ENCODE measurements around the gene TXNL4B.
"Not testable (repeated sequence)": the region's sequence is repeated elsewhere in the genome, so short reads cannot be mapped to it uniquely, and the experiment has no call there.

TXNL4B gene

GRCh38 chr16:72107371-72107770 lies 14.0 kb upstream of the TXNL4B start:
- no peaks in the 10 kb centered on the region for H3K9me3 Mint-ChIP-seq
- H3K36me3 Mint-ChIP-seq (ENCODE audit: low read depth), result peaks cover 71% of the 10 kb centered on the region
- H3K4me1 Mint-ChIP-seq (ENCODE audit: low read depth), result no peaks in the 10 kb centered on the region
- H3K4me3 Mint-ChIP-seq, result no peak overlapping the region
- DNase-seq (ENCODE audit: low spot score), result no peak
- no peak overlapping the region for H3K27ac Mint-ChIP-seq
- no peaks in the 10 kb centered on the region for H3K27me3 Mint-ChIP-seq (ENCODE audit: low read depth)

GRCh38 chr16:72105978-72106377 lies 12.6 kb upstream of the TXNL4B start:
- H3K4me1 Mint-ChIP-seq (ENCODE audit: low read depth), result no peaks in the 10 kb centered on the region
- H3K9me3 Mint-ChIP-seq, result no peaks in the 10 kb centered on the region
- H3K27ac Mint-ChIP-seq, result no peak overlapping the region
- no peaks in the 10 kb centered on the region for H3K27me3 Mint-ChIP-seq (ENCODE audit: low read depth)
- peaks cover 71% of the 10 kb centered on the region for H3K36me3 Mint-ChIP-seq (ENCODE audit: low read depth)
- no peak overlapping the region for H3K4me3 Mint-ChIP-seq
- no peak for DNase-seq (ENCODE audit: low spot score)

GRCh38 chr16:72104905-72105304 lies 11.5 kb upstream of the TXNL4B start:
- Mint-ChIP-seq H3K4me1 (ENCODE audit: low read depth) (no peaks in the 10 kb centered on the region), H3K9me3 (no peaks in the 10 kb centered on the region), H3K27ac (no peak overlapping the region), H3K36me3 (ENCODE audit: low read depth) (peaks cover 69% of the 10 kb centered on the region), H3K27me3 (ENCODE audit: low read depth) (no peaks in the 10 kb centered on the region), H3K4me3 (no peak overlapping the region)
- no peak for DNase-seq (ENCODE audit: low spot score)

GRCh38 chr16:72101195-72101594 lies 7.8 kb upstream of the TXNL4B start:
- Mint-ChIP-seq H3K27ac (no peak overlapping the region), H3K9me3 (no peaks in the 10 kb centered on the region), H3K36me3 (ENCODE audit: low read depth) (peaks cover 69% of the 10 kb centered on the region), H3K4me3 (no peak overlapping the region), H3K4me1 (ENCODE audit: low read depth) (peaks cover 3% of the 10 kb centered on the region), H3K27me3 (ENCODE audit: low read depth) (no peaks in the 10 kb centered on the region)
- no peak for DNase-seq (ENCODE audit: low spot score)

- Mint-ChIP-seq H3K27me3 (ENCODE audit: low read depth) (no peaks in the 10 kb centered on the region), H3K9me3 (no peaks in the 10 kb centered on the region), H3K4me3 (no peak overlapping the region), H3K36me3 (ENCODE audit: low read depth) (peaks cover 57% of the 10 kb centered on the region), H3K27ac (no peak overlapping the region), H3K4me1 (ENCODE audit: low read depth) (peaks cover 13% of the 10 kb centered on the region)
- peak; percentile 28 for DNase-seq (ENCODE audit: low spot score)
These were observed 6.0 kb upstream of the TXNL4B start for GRCh38 chr16:72099377-72099818.

- H3K36me3 Mint-ChIP-seq (ENCODE audit: low read depth), result peaks cover 53% of the 10 kb centered on the region
- no peak for DNase-seq (ENCODE audit: low spot score)
These were observed 5.5 kb upstream of the TXNL4B start for GRCh38 chr16:72098936-72099335.

GRCh38 chr16:72094266-72094610 lies 818 bp upstream of the TXNL4B start:
- peaks cover 35% of the 10 kb centered on the region for H3K36me3 Mint-ChIP-seq (ENCODE audit: low read depth)
- H3K9me3 Mint-ChIP-seq, result no peaks in the 10 kb centered on the region
- H3K4me1 Mint-ChIP-seq (ENCODE audit: low read depth), result peaks cover 34% of the 10 kb centered on the region

More at GRCh38 chr16:72098936-72099335, 5.5 kb upstream of the TXNL4B start:
- H3K4me1 Mint-ChIP-seq (ENCODE audit: low read depth), result peaks cover 13% of the 10 kb centered on the region
- no peak overlapping the region for H3K4me3 Mint-ChIP-seq
- H3K9me3 Mint-ChIP-seq, result no peaks in the 10 kb centered on the region
- no peak overlapping the region for H3K27ac Mint-ChIP-seq
- H3K27me3 Mint-ChIP-seq (ENCODE audit: low read depth), result no peaks in the 10 kb centered on the region

GRCh38 chr16:72092832-72093447 lies 480 bp downstream of the TXNL4B start:
- H3K36me3 Mint-ChIP-seq (ENCODE audit: low read depth), result peaks cover 41% of the 10 kb centered on the region
- DNase-seq (ENCODE audit: low spot score), result no peak

More at GRCh38 chr16:72094266-72094610, 818 bp upstream of the TXNL4B start:
- Mint-ChIP-seq H3K27me3 (ENCODE audit: low read depth) (no peaks in the 10 kb centered on the region), H3K27ac (peak overlapping the region; percentile 99), H3K4me3 (peak overlapping the region; percentile 98)
- peak; percentile 47 for DNase-seq (ENCODE audit: low spot score)

GRCh38 chr16:72091217-72091616 lies 2.2 kb downstream of the TXNL4B start:
- no peak for DNase-seq (ENCODE audit: low spot score)
- H3K4me3 Mint-ChIP-seq, result peak overlapping the region; percentile 98
- H3K4me1 Mint-ChIP-seq (ENCODE audit: low read depth), result peaks cover 33% of the 10 kb centered on the region
- no peaks in the 10 kb centered on the region for H3K27me3 Mint-ChIP-seq (ENCODE audit: low read depth)
- no peak overlapping the region for H3K27ac Mint-ChIP-seq
- H3K9me3 Mint-ChIP-seq, result no peaks in the 10 kb centered on the region
- peaks cover 38% of the 10 kb centered on the region for H3K36me3 Mint-ChIP-seq (ENCODE audit: low read depth)

More at GRCh38 chr16:72092832-72093447, 480 bp downstream of the TXNL4B start:
- Mint-ChIP-seq H3K9me3 (no peaks in the 10 kb centered on the region), H3K27ac (peak overlapping the region; percentile 99), H3K27me3 (ENCODE audit: low read depth) (no peaks in the 10 kb centered on the region), H3K4me3 (peak overlapping the region; percentile 98), H3K4me1 (ENCODE audit: low read depth) (peaks cover 35% of the 10 kb centered on the region)

- Mint-ChIP-seq H3K4me3 (no peak overlapping the region), H3K9me3 (peaks cover 7% of the 10 kb centered on the region), H3K27me3 (ENCODE audit: low read depth) (no peaks in the 10 kb centered on the region), H3K4me1 (ENCODE audit: low read depth) (peaks cover 2% of the 10 kb centered on the region), H3K27ac (no peak overlapping the region), H3K36me3 (ENCODE audit: low read depth) (peaks cover 50% of the 10 kb centered on the region)
- no peak for DNase-seq (ENCODE audit: low spot score)
These were observed 8.4 kb downstream of the TXNL4B start for GRCh38 chr16:72085002-72085401.

- H3K9me3 Mint-ChIP-seq, result peaks cover 7% of the 10 kb centered on the region
- peaks cover 2% of the 10 kb centered on the region for H3K4me1 Mint-ChIP-seq (ENCODE audit: low read depth)
- H3K27ac Mint-ChIP-seq, result no peak overlapping the region
- H3K4me3 Mint-ChIP-seq, result no peak overlapping the region
- DNase-seq (ENCODE audit: low spot score), result no peak
- H3K27me3 Mint-ChIP-seq (ENCODE audit: low read depth), result no peaks in the 10 kb centered on the region
- H3K36me3 Mint-ChIP-seq (ENCODE audit: low read depth), result peaks cover 46% of the 10 kb centered on the region
These were observed 9.0 kb downstream of the TXNL4B start for GRCh38 chr16:72084445-72084844.

GRCh38 chr16:72083778-72084404 lies 9.5 kb downstream of the TXNL4B start:
- Mint-ChIP-seq H3K4me1 (ENCODE audit: low read depth) (no peaks in the 10 kb centered on the region), H3K9me3 (peaks cover 7% of the 10 kb centered on the region), H3K27me3 (ENCODE audit: low read depth) (no peaks in the 10 kb centered on the region), H3K4me3 (no peak overlapping the region), H3K27ac (no peak overlapping the region), H3K36me3 (ENCODE audit: low read depth) (peaks cover 40% of the 10 kb centered on the region)
- DNase-seq (ENCODE audit: low spot score), result no peak

- H3K27ac Mint-ChIP-seq; H3K4me1 Mint-ChIP-seq (ENCODE audit: low read depth); H3K27me3 Mint-ChIP-seq (ENCODE audit: low read depth); H3K36me3 Mint-ChIP-seq (ENCODE audit: low read depth); DNase-seq (ENCODE audit: low spot score); H3K9me3 Mint-ChIP-seq; H3K4me3 Mint-ChIP-seq: not testable (repeated sequence)
These were observed 16.3 kb downstream of the TXNL4B start for GRCh38 chr16:72076991-72077706.

- H3K27ac Mint-ChIP-seq; H3K36me3 Mint-ChIP-seq (ENCODE audit: low read depth); H3K9me3 Mint-ChIP-seq; DNase-seq (ENCODE audit: low spot score); H3K4me3 Mint-ChIP-seq; H3K4me1 Mint-ChIP-seq (ENCODE audit: low read depth); H3K27me3 Mint-ChIP-seq (ENCODE audit: low read depth): not testable (repeated sequence)
These were observed 18.4 kb downstream of the TXNL4B start for GRCh38 chr16:72075067-72075466.
